OCI-M2 (cell line): ENCODE results near the gene GMCL1.

Experiments
- DNase-seq: peaks from one replicate; lab custom pipeline; 2025; ENCODE audit not compliant: unreplicated experiment; lab: John Stamatoyannopoulos, UW

Gene GMCL1

DNA sequence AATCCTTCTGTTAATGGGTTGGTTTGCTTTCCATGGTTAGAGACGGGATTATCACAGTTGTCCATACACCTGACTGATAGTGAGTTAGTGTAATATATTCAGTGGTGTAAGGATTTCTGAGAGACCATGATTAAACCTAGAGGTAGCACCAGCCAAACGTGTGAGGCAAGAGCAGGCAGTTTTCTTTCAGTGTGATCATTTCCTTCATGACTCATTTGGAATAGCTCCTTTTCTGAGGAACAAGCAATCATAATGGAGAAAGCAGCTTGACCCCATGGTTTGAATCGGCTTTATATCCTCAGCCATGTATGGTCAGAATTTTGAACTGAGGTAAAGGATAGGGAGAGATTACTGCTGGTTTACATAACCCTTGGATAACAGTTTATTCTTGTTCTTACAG, 88.4 kb downstream of the GMCL1 start:
- DNase-seq = no peak

DNA sequence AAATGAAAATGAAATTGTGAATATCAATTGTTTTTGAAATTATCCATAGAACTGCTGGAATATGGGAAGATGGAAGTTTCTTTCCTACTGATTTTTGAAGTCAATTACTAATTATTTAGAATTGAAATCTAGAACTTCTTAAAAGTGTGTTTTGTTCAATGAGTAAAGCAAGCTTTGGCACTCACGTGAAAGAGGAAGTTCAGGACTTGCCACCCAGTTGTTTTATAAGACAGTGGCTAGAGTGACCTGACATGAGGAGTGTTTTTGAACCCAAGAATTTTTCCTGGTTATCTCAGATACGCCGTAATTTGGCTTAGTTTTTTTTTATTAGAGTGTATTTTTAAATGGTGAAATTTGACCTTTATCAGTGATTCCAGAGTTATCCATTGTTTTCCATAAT, 88.9 kb downstream of the GMCL1 start:
- DNase-seq = no peak

DNA sequence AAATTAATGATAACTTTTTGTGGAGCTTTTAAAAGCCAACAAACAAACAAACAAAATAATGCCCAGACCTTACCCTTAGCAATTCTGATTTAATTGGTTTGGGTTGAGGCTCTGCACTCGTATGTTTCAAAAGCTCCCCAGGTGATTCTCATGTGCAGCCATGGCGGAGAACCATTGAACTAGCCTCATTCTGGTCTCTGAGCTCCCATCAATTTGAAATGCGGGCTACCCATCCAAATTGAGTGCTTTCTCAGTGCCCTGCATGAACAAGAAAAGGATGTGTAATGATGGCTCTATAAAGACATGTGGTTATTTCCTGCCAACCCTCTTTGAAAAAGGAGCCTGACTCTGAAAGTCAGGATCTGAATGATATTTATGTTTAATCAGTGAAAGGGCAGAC, 93.7 kb downstream of the GMCL1 start:
- no peak for DNase-seq

DNA sequence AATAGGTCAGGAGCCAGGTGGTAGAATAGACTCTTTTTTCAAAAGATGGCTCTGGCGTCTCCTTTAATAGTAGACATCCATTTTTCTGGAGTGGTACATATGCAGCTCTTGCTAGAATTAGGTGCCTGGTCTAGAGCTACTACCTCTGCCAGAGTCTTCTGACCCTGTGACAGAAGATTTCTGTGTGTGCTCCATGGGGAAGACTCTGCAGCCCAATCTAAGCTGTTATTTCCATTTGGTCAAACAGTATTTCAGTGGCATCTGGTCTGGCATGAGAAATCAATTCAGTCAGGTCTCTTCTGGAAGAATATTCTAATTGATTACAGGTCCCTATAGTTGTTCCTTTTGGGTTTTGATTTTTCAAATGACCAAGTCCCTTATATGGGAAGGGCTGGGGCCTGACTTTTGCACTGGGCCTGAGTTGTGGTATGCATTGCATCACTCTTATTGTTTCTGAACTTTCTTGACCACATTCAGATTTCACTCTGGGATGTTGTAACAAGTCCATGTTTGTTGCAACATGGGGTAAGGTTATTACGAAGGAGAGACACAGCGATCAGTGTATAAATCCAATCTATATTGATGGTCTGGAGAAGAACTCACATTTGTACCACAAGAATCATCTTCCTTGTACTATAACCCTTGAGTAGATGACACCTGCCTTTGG, 97.5 kb downstream of the GMCL1 start:
- no peak for DNase-seq
